Epithelial cell of proximal tubule (primary cell): ENCODE measurements around the gene ANXA6. TPM values are rescaled to one million over a fixed set of nuclear protein-coding genes. Genes with fewer than 3 reads are reported as not detected.

Source experiments
- DNase-seq: peaks from one replicate; pipeline ENCODE4 v3.0.0-alpha.2; 2011; ENCODE audit warnings: low read depth
- H3K4me3 ChIP-seq: 2 replicates; pipeline ENCODE4 v1.5.1; 2011; ENCODE audit warnings: low read depth, mild to moderate bottlenecking, low read length
- CTCF ChIP-seq: conservative IDR thresholded peaks from 2 replicates; pipeline ENCODE4 v1.5.1; 2012; ENCODE audit warnings: low read depth, mild to moderate bottlenecking, low read length
- total RNA-seq: library from RNA; depleted of rRNA; stranded (reverse); fragments of >200 nt; gene quantifications from 2 replicates; pipeline ENCODE4 v1.2.3, GENCODE V29; 2015

The ANXA6 gene
- total RNA-seq, 1 donor from 2014 or later, result 83.6 TPM

GRCh38 chr5:151083081-151083676 lies 74.4 kb downstream of the ANXA6 start:
- DNase-seq, result peak; percentile 85
- no peak for TF ChIP-seq CTCF

GRCh38 chr5:151082282-151082902 lies 75.2 kb downstream of the ANXA6 start:
- H3K4me3 ChIP-seq, result peak overlapping the region; percentile 84
- no peak for DNase-seq
- peak; percentile 26 for TF ChIP-seq CTCF

More at GRCh38 chr5:151083081-151083676, 74.4 kb downstream of the ANXA6 start:
- H3K4me3 ChIP-seq, result no peak overlapping the region

- no peak for TF ChIP-seq CTCF
Measured at GRCh38 chr5:151081431-151082281, 75.9 kb downstream of the ANXA6 start.

GRCh38 chr5:151080613-151081430 lies 76.8 kb downstream of the ANXA6 start, which contains the start of gene TNIP1:
TNIP1 (minus strand) TSS chr5:151081034; CDS start chr5:151065095, 15,939 bp downstream.
- no peak for TF ChIP-seq CTCF
- no peak for DNase-seq
- peak within 1 kb of the TSS; percentile 84 for H3K4me3 ChIP-seq

More at GRCh38 chr5:151081431-151082281, 75.9 kb downstream of the ANXA6 start:
- peak overlapping the region; percentile 84 for H3K4me3 ChIP-seq
- no peak for DNase-seq

- DNase-seq, result no peak
- TF ChIP-seq CTCF, result no peak
- peak overlapping the region; percentile 84 for H3K4me3 ChIP-seq
Measured at GRCh38 chr5:151079838-151080612, 77.6 kb downstream of the ANXA6 start.
